ENCODE measurements around the gene MYADM.
"Not testable (repeated sequence)": the region's sequence is repeated elsewhere in the genome, so short reads cannot be mapped to it uniquely, and the experiment has no call there.

Gene MYADM

GRCh38 chr19:53867225-53868090, at the start of gene MYADM:
MYADM (plus strand) TSS chr19:53867883; CDS start chr19:53873530, 5,647 bp downstream.
- DNase-seq (ENCODE audit: low read depth, low spot score): peak; percentile 100

- DNase-seq (ENCODE audit: low read depth, low spot score): peak; percentile 61
Observed at GRCh38 chr19:53818756-53819155, 48.9 kb upstream of the MYADM start.

GRCh38 chr19:53819861-53820260, 47.8 kb upstream of the MYADM start:
- DNase-seq (ENCODE audit: low read depth, low spot score): no peak

- DNase-seq (ENCODE audit: low read depth, low spot score): peak; percentile 38
Observed at GRCh38 chr19:53823380-53824120, 44.1 kb upstream of the MYADM start.

- no peak for DNase-seq (ENCODE audit: low read depth, low spot score)
Observed at GRCh38 chr19:53824134-53824611, 43.5 kb upstream of the MYADM start, which contains the start of gene NLRP12. NLRP12 (minus strand) TSS chr19:53824314; CDS start chr19:53824174, 140 bp downstream.

DNA sequence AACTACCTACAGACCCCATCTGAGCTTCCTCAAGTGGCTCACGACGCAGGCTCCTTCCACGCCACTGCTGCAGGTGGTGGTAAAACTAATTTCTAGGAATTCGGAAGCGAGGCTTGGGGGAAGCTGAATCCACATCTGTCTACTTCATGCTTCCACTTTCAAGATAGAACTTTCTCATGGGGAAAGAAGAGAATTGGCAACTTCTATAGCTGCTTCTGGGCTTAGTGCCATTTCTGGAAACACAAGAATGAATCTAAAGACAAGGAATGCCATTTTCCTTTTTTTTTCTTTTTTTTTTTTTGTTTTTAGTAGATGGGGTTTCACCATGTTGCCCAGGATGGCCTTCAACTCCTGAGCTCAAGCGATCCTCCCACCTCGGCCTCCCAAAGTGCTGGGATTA, 40.8 kb upstream of the MYADM start:
- DNase-seq (ENCODE audit: low read depth, low spot score): no peak

GRCh38 chr19:53828531-53828930, 39.2 kb upstream of the MYADM start:
- no peak for DNase-seq (ENCODE audit: low read depth, low spot score)

- peak; percentile 46 for DNase-seq (ENCODE audit: low read depth, low spot score)
Observed at GRCh38 chr19:53832861-53833260, 34.8 kb upstream of the MYADM start.

DNA sequence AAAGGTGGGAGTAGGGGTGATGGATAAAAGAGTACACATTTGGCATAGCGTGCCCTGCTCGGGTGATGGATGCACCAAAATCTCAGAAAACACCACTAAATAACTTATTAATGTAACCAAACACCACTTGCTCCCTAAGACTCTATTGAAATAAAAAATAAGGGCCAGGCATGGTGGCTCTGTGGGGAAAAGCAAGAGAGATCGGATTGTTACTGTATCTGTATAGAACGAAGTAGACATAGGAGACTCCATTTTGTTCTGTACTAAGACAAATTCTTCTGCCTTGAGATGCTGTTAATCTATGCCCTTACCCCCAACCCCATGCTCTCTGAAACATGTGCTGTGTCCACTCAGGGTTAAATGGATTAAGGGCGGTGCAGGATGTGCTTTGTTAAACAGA, 29.2 kb upstream of the MYADM start:
- peak; percentile 30 for DNase-seq (ENCODE audit: low read depth, low spot score)

DNA sequence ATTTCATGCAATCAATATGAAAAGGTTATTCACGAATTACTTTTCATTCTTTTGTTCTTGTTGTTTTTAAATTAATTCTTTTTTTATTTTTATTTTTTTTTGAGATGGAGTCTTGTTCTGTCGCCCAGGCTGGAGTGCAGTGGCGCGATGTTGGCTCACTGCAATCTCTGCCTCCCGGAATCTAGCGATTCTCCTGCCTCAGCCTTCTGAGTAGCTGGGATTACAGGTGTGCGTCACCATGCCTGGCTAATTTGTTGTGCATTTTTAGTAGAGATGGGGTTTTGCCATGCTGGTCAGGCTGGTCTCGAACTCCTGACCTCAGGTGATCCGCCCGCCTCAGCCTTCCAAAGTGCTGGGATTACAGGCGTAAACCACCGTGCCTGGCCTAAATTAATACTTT, 27.4 kb upstream of the MYADM start:
- DNase-seq (ENCODE audit: low read depth, low spot score): not testable (repeated sequence)

- DNase-seq (ENCODE audit: low read depth, low spot score): not testable (repeated sequence)
Observed at GRCh38 chr19:53840914-53841313, 26.8 kb upstream of the MYADM start.

- DNase-seq (ENCODE audit: low read depth, low spot score): no peak
Observed at GRCh38 chr19:53844849-53845246, 22.8 kb upstream of the MYADM start.

- no peak for DNase-seq (ENCODE audit: low read depth, low spot score)
Observed at GRCh38 chr19:53847555-53847954, 20.1 kb upstream of the MYADM start.

- DNase-seq (ENCODE audit: low read depth, low spot score): no peak
Observed at GRCh38 chr19:53849237-53849676, 18.4 kb upstream of the MYADM start.

- no peak for DNase-seq (ENCODE audit: low read depth, low spot score)
Observed at GRCh38 chr19:53853707-53854106, 14.0 kb upstream of the MYADM start.

- DNase-seq (ENCODE audit: low read depth, low spot score): no peak
Observed at GRCh38 chr19:53864308-53864836, 3.3 kb upstream of the MYADM start.

- no peak for DNase-seq (ENCODE audit: low read depth, low spot score)
Observed at GRCh38 chr19:53865523-53865917, 2.2 kb upstream of the MYADM start.

DNA sequence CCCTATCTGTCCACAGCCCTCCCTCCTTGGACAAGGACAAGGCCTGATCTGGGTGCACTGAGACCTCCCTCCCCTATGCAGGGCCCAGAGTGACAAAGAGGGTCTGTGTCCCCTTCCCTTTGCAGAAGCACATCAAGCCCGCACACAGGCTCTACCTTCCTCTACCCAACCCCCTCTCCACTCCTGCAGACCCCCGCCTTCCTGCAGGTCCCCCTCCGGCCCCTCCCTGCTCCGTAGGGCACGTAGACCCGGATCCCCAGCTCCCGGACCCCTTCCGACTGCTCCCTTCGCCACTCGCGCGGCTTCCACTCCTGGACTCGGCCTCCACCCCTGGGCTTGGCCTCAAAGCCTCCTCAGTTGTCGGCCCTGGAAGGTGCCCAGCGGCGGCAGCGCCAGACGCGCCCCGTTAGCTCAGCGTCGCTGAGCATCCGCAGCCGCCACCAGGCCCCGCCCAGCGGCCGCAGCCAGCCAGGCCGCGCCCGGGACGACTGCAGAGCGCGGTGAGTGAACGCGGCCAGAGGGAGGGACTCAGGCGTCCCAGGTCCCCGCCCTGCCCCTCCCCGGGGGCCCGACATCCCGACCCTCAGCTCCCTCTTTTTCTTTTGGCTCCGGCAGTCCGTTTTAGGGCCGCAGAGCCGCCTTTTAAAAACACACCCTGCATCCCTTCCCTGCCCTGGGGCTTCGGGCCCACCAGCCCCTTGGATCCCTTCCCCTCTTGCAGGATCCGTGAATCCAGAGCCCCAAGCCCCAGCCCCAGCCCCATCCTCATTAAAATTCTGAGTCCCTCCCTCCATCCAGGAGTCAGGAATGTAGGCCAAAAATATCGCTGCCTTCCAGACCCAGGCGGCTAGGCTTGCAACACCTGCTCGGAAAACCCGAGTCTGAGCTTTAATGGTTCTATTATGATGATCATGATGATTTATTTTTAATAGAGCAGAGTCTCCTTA, 1.5 kb upstream of the MYADM start:
- peak; percentile 78 for DNase-seq (ENCODE audit: low read depth, low spot score)

- DNase-seq (ENCODE audit: low read depth, low spot score): peak; percentile 74
Observed at GRCh38 chr19:53866865-53867224, 838 bp upstream of the MYADM start.

- peak; percentile 78 for DNase-seq (ENCODE audit: low read depth, low spot score)
Observed at GRCh38 chr19:53868091-53868891, 608 bp downstream of the MYADM start.

Data from ELF-1 (cell line).